HT-29 (cell line): ENCODE measurements around the gene ABCC12. TPM values are rescaled to one million over a fixed set of nuclear protein-coding genes. Genes with fewer than 3 reads are reported as not detected.
"Not testable (repeated sequence)": the region's sequence is repeated elsewhere in the genome, so short reads cannot be mapped to it uniquely, and the experiment has no call there.

Experiments
- DNase-seq: peaks from one replicate; pipeline ENCODE4 v3.0.0-alpha.2; 2015; ENCODE audit warnings: low spot score
- total RNA-seq: library from RNA; depleted of rRNA; stranded (reverse); fragments of >200 nt; shearing (Covaris generic); gene quantifications from 2 replicates; pipeline ENCODE4 v1.2.3, GENCODE V29; 2014; rRNA removed

ABCC12 gene
- total RNA-seq = not detected in 2 replicates

DNA sequence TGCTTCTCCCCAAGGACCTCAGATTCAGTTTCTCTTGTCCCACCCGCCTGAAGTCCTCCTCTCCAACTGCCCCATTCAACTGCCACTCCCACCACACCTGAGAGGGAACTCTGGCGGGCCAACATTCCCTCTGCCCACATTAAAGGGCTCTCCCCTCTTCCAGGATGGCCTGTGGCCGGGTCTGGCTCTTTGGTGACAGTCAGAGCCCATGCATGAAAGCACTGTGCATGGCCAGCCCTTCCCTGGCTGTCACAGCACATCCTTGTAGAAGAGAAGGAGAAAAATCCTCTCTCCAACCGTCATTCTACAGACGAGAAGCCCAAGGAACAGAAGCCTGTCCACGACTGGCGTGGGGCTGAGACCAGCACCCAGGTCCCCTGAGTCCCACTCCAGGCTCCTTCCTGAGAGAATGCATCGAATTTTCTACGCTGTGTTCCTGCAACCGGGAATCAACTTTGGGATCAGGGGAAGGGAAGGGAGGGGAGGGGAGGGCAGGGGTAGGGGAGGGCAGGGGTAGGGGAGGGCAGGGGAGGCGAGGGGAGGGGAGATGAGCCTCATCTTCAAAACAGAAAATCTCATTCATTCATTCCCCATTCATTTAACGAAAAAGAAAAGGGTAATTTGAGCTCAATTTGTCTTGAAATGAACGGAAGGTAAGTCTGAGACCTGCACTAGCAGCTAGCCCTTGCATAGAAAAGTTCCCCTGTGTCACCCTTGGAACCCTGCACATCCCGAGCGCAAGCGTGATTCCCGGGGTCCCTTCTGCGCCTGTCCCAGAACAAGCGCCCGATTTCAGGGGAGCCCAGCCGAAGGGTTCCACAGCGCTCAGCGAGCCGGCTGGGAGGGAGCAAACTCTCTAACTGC lies at the start of gene ABCC12:
Gene ABCC12, minus strand, starts transcription at position 68 of the 864 bp plus-strand sequence. CDS start 9,569 bp downstream, outside the sequence.
- no peak for DNase-seq

- DNase-seq = no peak
Observed at GRCh38 chr16:48204825-48205151, 49.0 kb upstream of the ABCC12 start.

DNA sequence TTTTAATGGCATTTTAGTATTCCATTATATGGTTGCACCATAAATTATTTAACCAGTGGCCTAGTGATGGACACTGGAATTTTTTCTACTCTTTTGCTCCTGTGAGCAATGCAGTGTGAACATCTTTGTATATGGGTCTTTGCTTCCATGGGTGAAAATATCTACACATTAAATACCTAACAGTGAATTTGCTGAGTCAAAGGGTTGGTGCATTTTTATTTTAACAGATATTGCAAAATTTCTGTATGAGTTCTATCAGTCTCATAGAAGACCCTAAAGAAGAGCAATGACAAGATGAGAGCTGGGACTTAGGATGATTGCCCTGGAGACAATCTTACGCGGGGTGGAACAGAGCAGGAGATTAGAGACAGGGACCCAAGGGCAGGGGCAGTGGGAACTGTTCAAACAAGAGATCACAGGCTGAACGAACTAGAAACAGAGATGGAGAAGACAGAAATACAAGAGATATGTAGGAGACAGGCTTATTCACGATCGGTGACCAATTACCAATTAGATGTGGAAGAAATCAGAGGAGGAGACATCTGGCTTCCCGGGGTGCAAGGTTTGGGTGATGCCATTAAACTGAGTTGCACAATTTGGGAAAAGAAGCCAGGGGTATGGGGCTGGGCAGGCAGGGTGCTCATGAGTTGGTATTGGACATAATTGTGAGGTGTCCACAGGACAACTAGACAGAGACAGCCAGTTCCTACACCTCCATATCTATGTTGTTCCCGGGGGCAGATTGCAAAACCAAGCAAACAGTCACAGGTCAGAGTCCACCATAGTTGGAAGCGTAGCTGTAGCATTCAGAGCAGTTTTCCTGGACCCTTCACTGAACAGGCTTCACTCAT lies 48.4 kb upstream of the ABCC12 start:
- peak; percentile 43 for DNase-seq

DNA sequence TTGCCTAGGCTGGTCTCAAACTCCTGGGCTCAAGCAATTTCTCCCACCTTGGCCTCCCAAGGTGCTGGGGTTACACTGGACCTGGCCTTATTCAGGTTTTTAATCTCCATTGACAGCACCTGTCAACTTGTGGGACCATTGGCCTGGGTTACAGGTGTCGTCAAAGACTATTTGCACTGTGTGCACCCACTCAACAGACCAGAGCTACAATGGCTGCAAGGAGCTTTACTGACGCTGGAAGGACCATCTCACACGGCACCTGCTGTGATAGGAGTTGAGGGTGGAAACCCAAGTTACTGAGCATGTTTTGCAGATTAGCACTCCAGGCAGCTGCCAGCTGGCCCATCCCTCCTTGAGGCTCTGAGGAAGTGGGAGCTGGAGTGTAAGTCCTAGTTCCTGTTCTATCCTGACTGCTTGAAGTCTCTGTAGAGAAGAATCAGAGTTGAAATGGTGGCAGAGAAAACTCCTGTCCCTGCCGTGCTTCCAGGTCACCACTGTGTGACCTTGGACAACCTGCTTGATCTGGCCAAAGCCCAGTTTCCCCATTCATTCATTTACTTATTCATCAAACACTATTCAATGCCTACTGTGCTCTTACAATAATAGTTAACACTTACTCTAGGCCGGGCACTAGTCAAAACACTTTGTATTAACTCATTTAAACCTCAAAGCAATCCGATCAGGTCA lies 45.9 kb upstream of the ABCC12 start:
- no peak for DNase-seq

- no peak for DNase-seq
Observed at GRCh38 chr16:48197294-48197693, 41.5 kb upstream of the ABCC12 start.

GRCh38 chr16:48194828-48195556 lies 39.2 kb upstream of the ABCC12 start:
- DNase-seq = peak; percentile 29

- no peak for DNase-seq
Observed at GRCh38 chr16:48193846-48194245, 38.1 kb upstream of the ABCC12 start.

DNA sequence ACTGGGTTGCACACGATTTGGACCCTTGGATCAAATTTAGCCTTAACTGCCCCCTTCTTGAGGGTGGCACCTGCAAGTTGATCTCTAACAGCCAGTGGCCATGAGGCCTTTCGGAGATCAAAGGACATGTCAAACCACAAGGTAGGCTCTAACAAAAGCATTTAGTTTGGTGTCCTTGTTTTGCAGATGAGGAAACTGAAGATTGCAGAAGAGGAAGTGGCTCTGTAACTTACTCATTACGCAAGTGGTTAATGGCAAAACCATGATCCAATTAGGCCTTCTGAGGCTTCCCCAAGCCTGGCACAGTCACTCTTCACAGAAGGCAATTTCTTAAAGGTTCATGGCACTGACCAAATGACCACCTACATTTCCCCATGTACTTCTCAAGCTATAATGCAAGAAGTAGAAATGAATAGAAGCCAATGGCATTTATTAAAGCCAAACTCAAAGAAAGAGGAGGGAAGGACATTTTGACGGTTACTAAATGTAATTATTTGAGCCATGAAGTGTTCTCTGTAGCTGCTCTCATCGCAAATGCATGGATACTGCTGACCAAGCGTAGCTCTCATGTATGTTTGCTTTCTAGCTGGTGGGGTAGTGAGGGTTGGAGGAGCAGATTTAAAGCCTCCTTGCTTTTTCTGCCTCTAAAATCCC lies 32.8 kb upstream of the ABCC12 start:
- DNase-seq = no peak

DNA sequence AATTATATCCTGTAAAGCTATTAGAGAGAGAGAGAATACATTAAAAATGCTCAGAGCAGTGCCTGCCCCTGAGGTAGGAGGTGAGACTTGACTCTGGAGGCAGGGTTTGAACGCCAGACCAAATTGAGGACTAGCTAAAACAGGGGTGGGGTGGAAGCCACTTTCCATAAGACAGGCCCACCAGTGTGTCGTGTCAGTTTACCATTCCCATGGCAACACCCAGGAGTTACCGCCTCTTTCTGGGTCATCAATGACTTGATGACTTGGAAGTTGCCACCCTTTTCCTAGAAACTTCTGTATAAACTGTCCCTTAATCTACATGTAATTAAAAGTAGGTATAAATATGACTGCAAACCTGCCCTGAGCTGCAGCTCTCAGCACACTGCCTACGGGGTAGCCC lies 32.0 kb upstream of the ABCC12 start:
- DNase-seq = no peak

DNA sequence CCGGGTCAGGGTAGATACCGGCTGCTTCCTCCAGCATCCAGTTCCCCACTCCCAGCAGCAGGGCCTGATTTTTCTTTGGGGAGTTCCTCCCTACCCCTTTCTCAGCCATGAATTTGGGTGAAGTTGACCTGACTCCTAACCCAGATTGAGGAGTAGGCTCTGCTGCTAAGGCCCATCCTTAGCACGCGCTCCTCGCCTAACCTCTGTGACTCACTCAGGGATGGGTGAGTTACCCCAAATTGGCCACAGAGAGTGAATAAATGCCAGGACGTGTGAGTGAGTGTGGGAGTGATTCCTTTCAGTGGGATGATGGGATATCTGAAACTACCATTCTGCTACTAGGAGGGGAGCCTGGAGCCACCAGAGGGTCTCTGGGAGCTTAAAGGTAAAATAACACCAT lies 28.9 kb upstream of the ABCC12 start:
- no peak for DNase-seq

- DNase-seq = no peak
Observed at GRCh38 chr16:48182979-48183537, 27.3 kb upstream of the ABCC12 start.

DNA sequence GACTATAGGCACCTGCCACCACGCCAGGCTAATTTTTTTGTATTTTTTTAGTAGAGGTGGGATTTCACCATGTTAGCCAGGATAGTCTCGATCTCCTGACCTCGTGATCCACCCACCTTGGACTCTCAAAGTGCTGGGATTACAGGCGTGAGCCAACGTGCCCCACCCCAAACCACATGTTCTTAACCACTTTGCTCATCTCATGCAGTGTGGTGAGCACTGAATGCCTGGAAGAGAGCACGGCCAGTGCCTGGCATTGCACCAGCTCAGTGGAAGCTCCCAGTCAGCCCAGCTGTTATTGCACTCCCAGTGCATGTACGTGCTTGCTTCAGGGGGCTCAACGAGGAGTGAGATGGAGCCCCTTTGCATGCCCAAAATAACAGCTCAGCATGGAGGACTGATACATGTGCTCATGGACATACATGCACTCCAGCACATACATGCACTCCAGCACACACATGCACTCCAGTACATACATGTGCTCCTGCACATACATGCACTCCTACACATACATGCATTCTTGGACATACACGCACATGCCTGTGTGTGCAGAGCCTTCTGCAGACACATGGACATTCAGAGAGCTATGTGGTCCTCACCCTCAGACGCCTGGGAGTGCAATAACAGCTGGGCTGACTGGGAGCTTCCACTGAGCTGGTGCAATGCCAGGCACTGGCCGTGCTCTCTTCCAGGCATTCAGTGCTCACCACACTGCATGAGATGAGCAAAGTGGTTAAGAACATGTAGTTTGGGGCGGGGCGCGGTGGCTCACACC lies 26.1 kb upstream of the ABCC12 start:
- DNase-seq = not testable (repeated sequence)

DNA sequence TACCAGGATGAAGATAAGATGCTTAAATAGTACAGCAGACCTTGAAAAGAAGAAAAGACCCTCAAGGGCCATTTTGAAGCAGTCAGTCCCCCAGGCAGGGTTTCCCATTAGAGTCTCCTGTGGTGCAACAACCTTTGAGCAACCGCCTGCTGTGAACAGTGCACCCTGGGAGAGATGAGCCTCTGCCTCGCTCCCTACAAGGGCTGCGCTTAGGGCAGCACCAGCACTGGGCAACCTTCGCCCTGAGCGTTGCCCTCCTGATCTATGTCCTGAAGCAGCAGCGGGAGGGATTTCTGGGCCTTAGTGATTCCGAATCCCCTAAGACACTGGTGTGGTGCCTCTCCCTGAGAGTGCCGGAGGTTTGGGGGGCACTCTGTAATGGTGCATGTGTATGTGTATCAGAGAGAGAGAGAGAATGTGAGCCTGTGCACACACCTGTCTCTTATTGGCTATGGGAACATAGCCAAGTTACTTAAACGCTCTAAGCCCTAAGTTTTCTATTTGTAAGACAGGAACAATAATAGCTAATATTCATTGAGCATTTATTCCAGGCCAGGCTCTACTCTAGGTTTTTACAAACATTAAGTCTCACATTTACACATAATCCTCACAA lies 25.2 kb upstream of the ABCC12 start:
- no peak for DNase-seq

DNA sequence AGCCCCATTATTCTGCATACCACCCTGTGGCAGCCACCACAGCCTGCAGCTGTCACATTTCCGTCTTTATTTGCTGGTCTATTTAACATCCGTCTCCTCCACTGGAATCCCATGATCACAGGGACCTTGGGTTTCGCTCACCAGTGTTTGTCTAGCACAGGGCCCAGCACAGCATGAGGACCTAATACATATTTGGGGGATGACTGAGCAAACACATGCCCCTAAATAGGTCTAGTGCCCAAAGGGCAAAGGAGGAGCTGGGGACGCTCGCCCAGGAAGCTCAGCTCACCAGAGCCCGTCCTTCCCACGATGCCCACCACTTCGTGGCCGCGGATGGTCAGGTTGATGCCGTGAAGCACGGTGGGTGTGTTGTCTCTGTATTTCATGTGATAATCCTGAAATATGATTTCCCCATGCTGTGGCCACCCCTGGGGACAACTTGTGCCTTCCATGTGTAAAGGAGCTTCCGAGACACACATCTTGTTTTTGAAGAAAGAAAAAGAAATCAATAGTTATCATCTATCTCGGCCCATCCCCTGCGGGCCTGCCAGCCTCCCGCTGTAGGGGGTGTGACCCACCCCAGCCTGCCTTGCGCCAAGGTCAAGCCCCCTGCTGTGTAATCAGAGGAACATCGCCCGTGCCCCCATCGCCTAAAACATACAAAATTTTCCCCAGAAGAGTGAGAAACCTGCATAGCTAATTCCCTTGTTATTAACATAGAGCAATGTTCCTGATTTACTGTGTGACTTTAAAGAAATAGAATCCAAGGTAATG lies 21.0 kb upstream of the ABCC12 start:
- no peak for DNase-seq

- no peak for DNase-seq
Observed at GRCh38 chr16:48173889-48174288, 18.1 kb upstream of the ABCC12 start.

GRCh38 chr16:48172682-48173081 lies 16.9 kb upstream of the ABCC12 start:
- DNase-seq = no peak

DNA sequence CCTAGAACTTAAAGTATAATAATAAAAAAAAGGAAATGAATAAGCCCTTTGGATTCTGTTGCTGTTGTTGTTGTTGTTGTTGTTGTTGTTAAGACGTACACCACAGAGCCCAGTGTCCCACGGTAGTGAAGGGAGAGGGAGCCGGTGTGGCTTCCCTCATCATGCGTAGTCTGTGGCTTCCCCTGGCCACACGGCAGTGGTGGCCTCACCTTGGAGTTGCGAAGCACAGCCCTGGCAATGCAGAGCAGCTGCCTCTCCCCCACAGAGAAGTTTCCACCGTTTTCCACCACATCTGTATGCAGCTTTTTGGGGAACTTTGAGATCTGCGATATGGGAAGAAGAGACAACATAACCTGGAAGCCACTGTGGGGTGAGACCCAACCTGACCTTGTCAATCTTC lies 14.1 kb upstream of the ABCC12 start:
- no peak for DNase-seq

GRCh38 chr16:48168075-48168474 lies 12.3 kb upstream of the ABCC12 start:
- no peak for DNase-seq
